Stimulated activated CD4-positive, alpha-beta T cell treated with anti-CD3 and anti-CD28 coated beads, Interleukin-2, amount 100 ng/mL, for 48 hours (primary cell): ENCODE data around the gene USP48.

Experiments used
- DNase-seq, 2 donors: peaks; one replicate each; pipeline ENCODE4 v3.0.0-alpha.2; 2020

The USP48 gene

DNA sequence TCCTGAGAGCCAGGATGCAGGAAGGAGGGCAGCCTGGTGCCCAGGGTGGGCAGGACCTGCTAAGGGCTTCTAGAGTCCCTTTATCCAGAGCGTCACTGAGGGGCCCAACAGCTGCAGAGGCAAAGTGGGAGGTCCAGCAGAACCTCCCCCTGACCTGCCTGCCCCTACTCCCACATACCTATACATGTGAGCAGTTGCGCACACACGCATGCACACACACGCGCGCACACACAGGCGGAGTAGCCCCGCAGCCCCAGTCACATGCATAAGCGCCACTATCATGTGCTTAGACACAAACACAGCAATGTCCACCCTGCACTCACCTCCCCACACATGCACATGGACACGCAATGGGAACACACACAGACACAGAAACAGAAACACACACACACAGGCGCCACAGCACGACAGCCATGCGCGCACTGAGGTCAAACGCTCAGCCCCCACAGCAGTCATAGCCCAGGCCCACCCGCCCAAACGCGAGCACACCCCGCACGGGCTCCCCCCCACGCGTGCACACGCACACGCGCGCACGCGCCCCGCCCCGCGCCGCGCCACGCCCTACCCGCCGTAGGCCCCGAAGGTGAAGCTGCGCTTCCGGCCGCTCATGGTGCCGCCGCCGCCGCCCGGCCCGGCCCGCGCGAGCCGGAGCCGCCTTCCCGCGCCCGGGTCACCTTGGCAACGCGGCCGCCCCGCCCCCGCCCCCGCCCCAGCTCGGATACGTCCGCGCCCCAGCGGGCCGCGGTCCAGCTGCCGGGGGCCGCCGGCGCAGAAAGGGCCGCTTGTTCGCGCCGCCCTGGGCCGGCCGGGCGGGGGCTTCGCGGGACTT lies 131.5 kb downstream of the USP48 start:
- DNase-seq: peak in 1 of 2 donors; percentile 43

DNA sequence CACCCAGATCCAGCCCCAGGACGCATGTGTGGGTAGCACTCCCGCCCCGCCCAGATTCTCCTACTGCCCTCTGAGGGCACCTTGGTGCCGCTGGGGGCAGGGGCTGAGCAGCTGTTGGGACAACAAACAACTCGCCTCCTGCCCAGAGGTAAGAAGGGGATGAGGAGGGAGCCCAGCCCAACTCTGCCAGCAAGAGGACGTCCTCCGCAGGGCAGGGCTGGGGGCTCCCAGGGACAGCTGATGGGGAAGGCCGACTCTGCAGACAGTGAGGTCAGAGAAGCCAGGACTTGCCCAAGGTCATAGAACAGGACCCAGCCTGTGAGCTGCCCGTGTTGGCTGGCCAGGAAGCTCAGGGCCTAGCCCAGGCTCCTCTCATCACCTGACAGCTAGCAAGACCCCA lies 132.5 kb downstream of the USP48 start:
- no peak for DNase-seq

- DNase-seq: no peak
Observed at GRCh38 chr1:21649315-21649714, 133.6 kb downstream of the USP48 start.

- DNase-seq: no peak
Observed at GRCh38 chr1:21648791-21649190, 134.2 kb downstream of the USP48 start.

DNA sequence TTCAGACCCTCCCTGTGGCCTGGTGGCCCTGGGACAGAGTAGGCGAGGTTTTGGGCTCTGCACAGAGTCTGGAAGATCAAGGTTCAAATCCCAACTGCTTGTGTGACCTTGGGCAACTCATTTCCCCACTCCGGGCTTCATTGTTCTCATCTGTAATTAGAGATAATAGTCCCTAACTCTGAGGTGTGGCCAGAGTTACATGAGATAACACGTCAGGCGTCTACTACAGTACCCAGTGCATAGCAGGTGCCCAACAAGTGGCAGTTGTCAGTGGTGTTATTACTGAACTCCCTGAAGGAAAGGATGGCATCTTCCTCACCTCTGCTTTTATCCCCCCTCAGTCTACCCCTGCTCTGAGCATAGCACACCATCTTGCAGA lies 134.6 kb downstream of the USP48 start:
- DNase-seq: no peak

GRCh38 chr1:21647431-21648351 lies 135.3 kb downstream of the USP48 start:
- DNase-seq: peak in 1 of 2 donors; percentile 54

DNA sequence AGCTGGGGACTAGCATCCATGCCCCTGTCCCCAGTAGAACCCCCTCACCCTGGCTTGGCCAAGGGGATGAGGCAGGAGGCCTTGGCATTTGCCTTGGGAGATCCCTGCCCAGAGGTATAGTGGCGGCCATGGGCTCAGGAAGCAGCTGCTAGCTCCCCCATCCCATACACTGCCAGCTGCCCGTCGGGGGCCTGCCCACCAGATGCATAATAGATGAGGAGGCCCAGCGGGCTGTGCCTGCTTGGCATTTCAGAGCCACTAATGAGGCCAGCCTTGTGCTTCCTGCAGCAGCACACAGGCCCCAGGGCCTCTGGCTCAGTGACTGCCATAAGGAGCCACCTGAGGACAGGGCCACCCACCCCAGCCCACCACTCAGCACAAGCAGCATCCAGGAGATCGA lies 137.4 kb downstream of the USP48 start:
- DNase-seq: no peak

- DNase-seq: no peak
Observed at GRCh38 chr1:21644906-21645305, 138.0 kb downstream of the USP48 start.

- DNase-seq: no peak
Observed at GRCh38 chr1:21644348-21644747, 138.6 kb downstream of the USP48 start.

DNA sequence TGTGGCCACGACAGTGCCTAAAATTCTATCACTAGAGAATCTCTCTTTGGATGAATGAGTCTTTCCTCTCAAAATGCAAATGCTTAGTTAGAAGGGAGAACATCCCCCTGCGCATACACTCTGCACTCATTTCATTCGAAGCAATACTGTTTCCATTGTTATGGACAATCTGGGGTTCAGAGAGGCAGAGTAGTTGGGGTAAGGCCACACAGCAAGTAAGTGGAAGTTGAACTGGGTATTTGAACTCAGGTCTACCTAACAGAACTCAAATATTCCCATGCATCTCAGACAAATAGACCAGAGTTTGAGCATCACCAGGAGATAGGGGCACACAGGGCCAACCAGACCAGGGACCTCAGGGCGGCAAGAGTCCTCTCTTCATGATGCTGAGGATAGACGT lies 139.3 kb downstream of the USP48 start:
- no peak for DNase-seq

- DNase-seq: no peak
Observed at GRCh38 chr1:21641967-21642739, 140.8 kb downstream of the USP48 start.

- DNase-seq: no peak
Observed at GRCh38 chr1:21641537-21641936, 141.4 kb downstream of the USP48 start.

- DNase-seq: no peak
Observed at GRCh38 chr1:21641076-21641475, 141.9 kb downstream of the USP48 start.

DNA sequence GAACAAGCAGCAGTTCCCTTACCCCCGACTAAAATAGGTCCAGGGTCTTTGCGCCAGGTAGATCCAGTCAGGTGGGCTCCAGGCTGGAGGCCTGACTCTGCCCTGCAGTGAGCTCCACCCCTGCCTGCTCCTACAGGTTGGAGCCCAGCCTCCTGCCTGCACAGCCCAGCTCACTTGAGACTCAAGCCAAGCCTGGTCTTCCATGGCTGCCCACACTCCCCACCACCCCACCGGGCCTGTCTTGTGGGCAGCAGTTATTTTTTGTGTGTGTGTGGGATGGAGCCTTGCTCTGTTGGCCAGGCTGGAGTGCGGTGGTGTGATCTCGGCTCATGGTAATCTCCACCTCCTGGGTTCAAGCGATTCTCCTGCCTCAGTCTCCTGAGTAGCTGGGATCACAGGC lies 142.3 kb downstream of the USP48 start:
- no peak for DNase-seq

GRCh38 chr1:21639594-21640041 lies 143.3 kb downstream of the USP48 start:
- DNase-seq: no peak

DNA sequence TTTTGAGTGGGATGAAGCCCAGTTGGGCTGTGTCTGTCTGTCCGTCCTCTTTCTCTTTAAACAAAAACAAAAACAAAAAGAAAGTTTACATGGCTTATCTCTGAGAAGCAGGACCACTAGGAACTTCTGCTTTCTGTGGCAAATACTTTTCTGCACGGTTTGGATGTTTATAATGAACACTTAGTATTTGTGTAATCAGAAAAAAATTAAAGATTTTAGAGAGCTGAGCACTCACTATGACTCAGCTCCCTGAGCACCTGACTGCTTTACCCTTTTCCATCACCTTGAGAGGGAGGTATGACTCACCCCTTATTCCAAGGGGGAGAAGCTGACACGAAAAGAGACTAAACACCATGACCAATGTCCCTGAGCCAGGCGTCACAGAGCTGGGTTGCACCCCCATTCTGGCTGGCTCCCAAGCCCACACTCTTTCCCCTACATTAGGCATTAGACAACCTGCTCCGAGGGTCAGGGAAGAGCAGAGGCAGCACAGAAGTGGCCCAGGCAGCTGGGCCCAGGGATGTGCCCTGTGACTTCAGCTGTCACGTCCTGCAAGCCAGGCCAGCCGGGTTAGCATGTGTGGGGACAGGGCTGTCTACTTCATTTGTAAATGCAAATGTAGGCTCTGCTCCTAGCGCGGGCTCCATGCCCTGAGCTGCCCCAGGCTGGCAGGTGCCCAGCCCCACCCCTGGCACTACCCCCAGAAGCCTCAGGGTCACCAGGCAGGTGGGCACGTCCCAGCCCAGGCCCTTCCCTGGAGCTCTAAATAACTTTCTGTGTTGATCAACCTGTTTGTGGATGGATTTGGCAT lies 144.2 kb downstream of the USP48 start:
- DNase-seq: no peak

DNA sequence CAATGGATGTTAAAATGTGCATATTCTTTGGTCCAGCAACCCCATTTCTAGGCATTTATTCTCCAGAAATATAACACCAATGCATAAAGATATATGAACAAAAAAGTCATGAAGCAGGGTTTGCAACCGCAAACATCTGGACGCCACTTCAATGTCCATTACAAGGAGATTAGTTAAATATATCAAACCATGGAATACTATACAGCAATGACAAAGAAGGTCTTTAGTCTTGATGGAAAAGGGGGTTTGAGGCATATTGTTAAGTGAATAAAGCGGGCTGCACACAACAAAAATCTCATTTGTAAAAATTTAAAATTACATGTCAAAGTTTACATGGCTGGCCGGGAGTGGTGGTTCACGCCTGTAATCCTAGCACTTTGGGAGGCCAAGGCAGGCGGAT lies 145.4 kb downstream of the USP48 start:
- no peak for DNase-seq

DNA sequence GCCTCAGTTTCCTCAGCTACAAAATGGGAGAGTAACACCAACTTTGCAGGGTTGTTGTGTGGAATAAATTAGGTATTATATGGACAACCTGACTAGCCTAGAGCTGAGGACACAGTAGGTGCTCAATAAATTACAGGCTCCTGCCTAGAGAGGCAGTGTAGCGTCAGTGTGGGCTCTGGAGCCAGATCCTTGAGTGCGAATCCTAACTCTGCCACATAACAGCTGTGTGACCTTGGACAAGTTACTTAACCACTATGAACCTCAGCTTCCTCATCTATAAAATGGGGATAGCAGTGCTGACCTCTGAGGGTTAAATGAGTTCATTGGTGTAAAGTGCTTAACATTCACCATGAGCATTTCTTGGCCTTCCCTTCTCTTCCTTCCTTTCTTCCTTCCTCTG lies 146.9 kb downstream of the USP48 start:
- DNase-seq: no peak

DNA sequence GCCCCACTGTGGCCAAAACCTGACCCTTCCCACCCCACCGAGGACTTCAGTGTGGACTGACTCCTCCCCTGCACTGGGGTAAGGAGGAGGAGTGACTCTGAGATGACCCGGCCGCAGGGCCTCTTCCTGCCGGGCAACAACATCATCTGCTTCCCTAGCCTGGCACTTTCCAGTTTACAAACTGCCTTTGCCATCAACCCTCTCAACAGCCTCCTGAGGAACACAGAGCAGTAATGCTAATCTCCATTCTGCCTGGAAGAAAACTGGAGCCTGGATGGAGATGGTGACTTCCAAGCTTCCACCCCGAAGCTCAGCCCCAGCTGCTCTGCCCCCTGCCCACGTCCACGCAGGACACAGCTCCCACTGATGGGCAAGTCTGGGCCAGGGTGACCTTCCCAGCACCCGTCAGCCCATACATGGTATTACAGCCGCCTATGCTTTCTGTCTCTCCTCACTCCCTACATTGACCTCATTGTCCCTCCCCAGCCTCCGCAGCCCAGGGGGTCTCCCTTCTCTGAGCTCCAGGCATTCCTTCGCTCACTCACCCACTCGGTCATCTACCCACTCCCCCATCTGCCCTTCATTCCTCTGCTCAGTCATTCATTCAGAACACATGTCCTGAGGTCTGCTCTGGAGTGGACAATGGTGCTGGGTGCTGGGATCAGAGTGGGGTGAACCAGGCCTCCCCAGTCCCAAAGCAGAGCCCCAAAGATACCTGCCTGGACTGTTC lies 148.0 kb downstream of the USP48 start:
- DNase-seq: no peak

DNA sequence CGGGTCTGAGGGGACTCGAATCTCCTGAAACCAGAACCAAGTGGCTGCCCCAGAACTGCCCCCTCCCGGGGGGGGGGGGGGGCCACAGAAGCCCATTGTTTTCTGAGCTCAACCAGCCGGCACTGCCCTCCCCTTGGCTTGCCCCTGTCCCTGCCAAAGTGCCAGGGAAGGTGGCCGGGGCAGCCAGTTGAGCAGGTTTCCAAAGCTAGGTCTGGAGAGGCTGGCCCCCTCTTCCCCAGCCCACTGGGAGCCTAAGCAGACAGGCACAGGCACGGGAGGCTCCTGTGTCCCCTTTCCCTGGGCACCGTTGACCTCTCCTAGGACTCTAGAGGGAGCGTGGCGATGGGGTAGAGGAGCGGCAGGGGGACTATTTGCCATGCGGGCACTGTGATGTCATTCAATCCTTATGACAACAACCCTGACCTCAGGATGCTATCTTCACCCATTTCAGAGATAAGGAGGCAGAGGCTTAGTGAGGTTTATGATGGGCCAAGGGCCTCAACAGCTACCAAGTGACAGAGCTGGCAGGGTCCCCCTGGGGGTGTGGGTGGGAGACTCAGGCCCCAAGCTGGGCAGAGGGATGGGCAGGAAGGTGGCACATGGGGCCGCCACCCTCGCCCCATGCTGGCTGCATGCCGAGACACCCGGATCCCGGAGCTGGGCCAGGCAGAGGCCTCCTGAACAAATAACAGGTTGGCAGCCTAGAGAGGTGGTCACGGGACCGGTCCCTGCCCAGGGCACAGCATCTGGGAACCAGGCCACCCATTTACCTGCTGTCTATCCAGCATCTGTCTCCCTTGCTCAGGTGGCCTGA lies 148.8 kb downstream of the USP48 start:
- DNase-seq: no peak
